GM21717 (cell line): ENCODE measurements around the gene BOD1.

Source experiments
- ATAC-seq: cut with Tn5 transposase; IDR thresholded peaks from one replicate; pipeline ENCODE4 v1.9.1; 2021; ENCODE audit warnings: mild to moderate bottlenecking, moderate library complexity; ENCODE audit not compliant: unreplicated experiment

BOD1 gene

DNA sequence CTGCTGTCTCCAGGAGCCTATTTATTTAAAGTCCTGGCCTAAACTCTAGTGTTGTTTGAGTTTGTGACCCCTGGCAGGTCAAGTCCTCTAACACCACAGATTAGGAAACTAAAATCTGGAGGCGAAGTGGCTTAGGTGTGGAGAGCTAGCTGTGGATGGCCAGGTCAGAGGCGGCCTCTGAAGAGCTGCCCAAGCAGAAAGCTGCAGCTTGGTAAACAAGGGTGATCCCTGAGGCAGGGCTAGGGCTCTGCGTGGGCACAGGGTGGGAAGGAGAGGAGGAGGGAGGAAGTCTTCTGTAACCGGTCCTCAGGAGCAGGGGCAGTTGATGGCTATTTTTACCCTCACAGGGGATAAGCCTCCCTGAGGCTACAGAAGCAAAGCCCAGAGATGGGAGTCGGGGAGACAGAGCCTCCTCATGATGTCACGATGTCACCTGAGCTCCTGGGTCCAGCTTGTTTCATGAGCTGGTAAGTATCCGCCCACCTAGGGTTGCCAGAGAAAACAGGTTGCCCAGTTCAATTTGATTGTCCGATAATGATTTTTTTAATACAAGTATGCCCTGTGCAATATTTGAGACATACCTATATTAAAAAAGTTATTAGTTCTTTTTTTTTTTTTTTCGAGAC is 25.9 kb upstream of the BOD1 start:
- no peak for ATAC-seq

DNA sequence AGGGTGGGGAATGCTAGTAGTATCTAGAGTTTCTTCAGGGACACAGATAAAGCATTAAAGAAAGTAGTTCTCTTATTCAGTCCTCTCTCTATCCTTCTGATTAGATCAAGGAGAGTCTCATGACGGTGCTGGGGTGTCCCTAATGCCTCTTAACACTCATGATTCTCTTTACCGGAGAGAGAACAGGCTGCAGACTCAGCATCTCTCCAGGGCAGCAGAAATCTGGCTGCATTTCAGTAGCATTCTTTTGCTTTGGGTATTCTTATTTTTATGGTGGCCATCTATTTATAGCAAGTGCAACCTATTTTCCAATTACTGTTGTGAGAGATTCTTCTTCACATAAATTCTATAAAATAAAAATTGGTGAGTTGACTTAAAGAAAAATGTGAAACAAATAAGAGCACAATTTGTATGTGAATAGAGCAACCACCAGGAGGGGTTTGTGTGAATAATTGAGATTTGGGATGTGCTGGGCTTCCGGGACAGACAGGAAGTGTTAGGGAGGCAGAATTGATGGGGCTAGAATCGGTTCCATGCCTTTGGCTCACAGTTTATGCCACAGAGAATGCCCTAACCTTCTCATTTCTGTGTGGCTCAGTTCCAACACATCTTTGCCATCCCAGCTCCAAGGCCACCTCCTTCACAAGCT is 23.8 kb upstream of the BOD1 start:
- no peak for ATAC-seq

DNA sequence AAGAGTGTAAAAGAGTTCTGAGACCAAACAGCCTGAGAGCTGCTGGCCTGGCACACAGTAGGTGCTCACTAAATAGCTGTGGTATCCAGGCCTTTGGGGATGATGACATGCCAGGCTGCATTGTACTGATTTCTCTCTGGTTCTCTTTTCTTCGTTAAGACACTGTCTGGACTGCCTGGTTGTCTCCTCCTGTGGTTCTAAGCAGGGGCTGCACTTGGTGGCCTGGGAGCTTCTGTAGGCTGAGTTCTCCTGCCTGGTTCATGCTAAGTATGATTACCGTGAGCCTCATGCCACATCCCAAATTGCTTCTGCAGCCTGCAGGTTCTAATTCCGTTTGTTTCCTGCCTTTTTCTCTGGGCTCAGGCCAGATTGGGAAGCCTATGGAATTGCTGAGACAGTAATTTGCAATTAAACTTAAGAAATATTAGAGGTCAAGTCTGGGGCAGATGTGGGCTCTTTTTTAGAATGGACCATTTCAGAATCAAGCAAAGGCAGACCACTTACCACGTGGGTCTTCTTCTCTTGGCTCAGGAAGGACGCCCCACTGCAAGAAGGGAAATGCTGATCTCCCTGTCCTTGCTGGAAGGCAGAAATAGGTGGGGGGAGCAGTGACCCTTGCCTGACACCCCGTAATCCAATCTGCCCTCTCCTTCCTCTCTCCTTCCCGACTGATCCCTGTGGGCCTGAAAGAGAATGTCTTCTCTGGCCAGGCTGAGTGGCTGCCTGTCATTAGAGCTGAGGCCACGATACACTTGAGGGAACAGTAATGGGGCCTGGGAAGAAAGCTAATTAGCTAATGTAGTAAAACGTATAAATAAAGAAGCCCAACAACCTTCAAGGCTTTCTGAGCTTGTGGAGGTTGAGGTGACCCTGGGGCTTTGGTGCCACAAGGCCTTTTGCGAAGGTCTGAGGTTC is 21.9 kb upstream of the BOD1 start:
- ATAC-seq = no peak

DNA sequence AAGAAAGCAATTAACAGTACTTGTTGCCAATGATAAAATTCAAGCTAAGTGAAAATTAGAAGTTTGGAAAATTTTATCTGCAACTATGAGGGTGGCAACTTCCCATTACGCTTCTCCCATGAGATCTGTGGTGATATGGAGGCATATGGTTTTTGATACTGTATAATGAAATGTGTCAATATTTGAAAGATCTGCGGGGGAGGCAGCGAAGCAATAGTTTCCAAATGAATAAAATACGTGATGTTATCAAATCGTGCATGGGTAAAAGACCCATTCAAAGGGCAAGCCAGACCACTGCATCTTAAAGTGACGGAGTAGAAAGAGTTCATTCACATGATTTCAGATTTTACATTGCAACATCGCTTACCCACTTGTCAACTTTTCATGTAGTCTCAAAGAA is 20.9 kb upstream of the BOD1 start:
- ATAC-seq = no peak

DNA sequence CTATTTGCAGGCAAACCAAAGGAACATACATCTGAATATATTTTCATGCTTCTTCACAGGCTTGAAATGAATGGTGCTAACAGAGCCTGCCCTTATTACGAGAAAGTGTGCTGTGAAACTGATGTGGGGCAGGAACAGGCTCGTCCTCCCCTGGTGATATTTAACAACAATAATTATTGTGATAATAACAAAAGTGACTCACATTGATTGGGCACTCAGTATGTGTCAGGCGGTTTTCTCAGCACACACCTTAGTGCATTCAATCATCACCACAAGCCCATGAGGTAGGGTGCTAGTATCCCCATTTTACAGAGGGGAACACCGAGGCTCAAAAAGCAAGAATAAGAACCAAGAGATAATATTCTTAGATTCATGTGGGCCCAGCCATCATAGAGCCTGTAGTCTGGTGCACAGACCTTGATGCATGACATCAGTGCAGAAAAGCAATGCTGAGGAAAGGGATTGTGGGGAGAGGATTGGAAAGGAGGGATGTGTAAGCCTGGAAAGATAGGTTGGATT is 18.1 kb upstream of the BOD1 start:
- no peak for ATAC-seq

DNA sequence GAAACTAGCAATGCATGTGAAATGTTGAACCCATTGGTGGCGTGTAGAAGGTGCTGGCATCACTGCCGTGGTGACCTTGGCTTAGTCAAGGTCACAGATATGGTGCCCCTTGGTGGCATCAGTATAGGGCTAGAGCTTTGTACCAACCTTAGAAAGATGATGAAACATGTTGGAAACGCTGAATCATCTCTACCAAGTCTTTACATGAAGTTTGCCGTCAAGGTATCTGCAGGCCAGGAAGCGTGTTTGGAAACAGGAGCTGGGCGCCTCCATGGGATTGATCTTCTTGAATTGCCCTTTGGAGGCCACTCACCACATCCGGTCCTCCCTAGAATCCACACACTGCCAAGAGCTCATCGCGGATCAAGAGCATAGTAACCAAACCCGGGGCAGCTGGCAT is 16.9 kb upstream of the BOD1 start:
- no peak for ATAC-seq

DNA sequence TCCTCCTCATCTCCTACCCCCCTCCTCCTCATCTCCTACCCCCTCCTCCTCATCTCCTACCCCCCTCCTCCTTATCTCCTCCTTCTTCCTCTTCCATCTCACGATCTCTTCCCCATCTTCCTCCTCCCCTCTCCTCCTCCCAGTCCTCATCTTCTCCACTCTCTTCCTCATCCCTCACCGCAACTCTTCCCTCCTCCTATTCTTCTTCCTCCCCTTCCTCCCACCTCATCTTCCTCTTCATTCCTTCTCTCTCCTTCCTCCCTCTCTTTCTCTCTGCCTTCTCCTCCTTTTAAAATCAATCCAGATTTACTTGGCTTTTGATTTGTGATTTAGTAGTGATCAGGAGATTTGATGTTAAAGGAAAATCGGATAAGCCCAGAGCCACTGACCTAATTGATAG is 15.0 kb upstream of the BOD1 start:
- ATAC-seq = no peak

DNA sequence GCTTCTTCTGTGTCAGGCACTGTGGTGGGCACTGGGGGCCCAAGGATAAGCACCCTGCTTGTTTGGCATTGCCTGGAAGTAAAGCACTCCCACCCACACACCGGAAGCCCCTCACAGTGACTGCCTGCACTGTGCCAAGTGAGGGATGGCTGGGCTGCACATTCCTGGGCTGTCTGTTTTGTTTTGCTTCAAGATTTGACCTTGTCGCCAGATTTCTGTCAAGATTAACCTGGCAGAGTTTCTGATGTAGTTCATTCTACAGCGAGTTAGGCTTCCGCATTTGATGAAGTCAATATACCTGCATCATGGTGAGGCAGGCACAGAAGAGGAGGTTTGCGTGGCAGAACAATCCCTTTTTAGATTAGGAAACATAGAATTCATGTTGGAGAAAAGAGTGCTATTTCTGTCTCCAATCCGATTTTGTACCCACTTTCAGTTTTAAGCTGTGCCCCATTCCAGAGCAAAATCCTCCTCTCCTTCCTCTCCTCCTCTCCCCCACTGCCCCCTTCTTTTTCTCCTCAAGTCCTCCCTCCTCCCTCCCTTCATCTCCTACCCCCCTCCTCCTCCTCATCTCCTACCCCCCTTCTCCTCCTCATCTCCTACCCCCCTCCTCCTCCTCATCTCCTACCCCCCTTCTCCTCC is 14.4 kb upstream of the BOD1 start:
- no peak for ATAC-seq

DNA sequence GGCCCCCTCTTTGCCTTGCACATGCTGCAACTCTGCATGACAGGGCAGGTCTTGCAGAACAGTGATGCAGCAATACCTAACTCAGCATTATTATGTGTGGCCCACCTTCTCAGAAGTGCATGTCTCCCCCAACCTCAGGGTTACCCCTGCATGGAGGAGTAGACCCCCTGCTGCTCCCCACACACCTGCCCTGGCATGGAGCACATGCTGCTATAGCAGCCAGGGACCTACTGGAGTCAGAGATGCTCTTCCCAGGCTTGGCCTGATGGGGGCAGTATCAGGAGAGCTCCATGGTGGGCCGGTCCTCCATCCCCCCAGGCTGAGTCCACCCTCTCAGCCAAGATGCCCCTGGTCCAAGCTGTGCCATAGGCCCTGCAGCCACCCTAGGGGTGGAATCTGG is 13.2 kb upstream of the BOD1 start:
- ATAC-seq = no peak

DNA sequence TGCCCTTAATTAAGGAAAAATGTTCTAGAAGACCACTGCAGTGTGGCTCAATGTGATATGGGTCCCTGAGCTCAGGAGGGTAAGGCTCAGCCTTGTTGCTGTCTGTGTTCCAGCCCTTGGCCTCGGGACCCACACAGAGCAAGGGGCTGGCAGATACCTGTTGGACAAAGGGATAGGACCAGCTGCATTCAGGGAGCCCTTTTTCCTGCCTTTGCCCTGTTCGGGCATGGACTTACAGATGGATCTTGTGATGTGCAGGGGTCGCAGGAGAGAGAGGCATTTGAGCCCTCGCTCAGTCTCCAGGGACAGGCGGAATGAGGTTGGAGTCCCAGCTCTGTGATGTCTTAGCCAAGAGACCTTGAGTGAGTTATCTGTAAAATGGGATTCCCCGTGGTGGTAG is 12.1 kb upstream of the BOD1 start:
- ATAC-seq = no peak

DNA sequence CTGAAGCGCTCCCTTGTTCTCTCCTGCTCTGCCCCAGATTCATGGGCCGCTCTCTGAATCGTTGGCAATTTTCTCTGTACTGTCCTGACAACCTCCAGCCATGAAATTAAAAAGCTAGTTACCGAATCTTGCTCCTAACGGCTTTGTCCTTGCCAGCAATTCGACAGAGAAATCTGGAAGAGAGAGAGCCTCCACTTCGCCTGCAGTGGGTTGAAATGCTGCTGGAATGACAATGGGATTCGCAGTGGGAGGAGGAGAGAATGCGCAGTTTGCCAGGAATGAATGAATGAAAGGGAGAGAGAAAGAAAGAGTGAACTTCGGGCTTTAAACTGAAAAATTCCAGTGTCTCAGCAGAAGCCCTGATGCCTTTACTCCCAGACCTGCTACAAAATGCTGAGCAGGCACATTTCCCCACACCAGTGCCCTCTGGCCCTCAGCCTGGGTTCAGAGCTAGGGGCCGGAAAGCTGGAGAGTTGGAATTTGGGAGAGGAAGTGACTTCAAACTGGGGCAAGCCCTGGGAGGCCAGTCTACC is 11.5 kb upstream of the BOD1 start:
- no peak for ATAC-seq

DNA sequence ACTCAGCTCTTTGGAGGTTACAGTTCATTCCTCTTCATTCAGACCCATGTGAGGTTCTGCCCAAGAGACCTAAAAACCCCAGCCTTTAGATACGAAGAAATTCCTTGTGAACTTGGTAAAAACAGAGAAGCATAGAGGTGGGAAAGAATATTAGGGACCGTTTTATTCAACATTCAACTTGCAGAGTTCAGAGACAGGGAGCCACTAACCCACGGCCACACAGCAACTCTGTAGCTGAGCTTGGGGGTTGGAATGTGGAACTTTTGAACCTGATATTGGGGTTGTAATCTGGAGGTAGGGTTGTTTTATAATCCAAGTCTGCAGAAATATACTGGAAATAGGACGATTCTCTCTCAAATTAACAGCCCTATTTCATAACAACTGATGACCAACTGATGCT is 10.8 kb upstream of the BOD1 start:
- no peak for ATAC-seq

DNA sequence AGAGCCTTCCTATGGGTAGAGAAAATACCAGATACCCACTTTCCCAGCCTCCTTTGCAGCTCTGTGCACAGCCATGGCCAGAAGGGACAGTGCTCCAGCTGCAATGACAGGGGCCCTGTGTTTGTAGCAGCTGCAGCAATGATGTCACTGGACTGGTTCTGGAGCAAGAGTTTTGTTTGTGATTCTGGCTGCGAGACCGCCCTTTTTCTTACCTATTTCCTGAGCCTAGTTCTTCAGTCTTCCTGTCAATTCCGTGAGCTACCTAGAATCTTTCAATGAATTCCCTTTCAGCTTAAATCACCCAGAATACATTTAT is 10.0 kb upstream of the BOD1 start:
- ATAC-seq = no peak

DNA sequence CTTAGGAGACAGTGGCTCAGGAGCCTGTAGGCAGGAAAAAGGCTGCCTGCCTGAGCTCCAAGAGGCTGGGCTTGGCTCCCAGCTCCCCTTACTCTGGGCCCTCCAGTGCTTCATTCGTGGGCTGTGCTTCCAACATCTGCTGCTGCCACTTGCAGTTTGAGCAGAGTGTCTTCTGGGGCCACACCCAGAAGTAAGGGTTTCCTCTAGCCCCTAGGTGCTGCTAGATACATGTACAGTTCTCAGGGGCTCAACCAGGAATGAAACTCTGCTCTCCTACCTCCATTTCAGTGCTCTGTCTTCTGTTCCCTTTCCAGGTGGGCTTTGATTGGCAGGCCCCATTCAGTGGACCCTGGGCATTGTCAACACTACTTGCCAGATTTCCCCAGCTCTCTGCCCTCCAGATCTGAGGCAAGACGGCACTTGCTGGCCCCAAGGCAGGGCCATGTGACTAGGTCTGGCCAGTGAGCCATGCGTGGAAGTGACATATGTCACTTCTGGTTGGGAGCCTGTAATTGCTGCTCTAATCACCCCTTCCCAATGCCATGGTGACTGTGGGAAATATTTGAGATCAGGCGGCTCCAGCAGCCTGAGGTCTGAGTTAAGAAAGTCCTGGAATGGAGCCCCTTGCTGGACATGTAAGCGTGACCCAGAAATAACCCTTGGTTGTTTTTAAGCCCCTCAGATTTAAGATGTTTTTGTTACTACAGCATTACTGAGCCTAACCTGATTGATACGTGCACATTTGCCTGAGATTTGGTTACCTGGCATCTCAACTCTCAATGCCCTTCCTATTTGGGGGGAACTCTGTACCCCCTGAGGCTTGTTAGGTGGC is 9.4 kb upstream of the BOD1 start:
- ATAC-seq = no peak

DNA sequence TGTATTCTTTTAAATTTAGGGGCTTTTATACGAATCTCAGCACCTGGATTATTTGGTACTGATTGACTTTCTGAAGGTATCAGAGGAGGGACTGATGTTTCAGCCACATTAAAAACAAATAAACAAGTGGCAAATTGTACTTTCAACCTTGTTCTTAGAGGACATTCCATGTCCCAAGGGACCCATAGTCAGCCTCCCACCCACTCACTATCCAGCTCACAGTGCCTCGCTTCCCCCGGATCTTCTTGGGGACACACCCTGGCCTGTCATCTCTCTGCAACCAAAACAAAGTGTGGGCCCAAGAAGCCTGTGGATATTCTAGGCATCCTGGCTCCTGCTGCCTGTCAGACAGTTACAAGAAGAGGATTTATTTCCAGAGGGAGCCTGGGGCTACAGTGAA is 8.8 kb upstream of the BOD1 start:
- no peak for ATAC-seq

DNA sequence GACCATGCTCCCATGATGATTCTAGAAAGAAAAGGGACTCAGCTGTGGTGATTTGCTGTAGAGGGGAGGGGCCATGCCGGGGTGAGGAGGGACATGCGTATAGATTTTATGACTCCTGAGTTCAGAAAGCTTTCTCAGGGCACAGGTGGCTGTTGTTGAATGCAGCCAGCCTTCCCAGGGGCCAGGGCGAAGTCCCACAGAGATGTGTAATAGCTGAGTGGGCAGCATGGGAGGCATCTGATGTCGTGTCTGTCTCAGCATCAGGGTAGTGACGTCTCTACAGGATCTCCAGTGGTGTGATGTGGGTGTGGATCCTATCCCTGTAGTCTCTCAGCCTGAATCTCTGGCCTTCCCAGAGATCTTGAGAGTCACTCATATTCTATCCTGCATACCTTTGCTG is 7.8 kb upstream of the BOD1 start:
- no peak for ATAC-seq

DNA sequence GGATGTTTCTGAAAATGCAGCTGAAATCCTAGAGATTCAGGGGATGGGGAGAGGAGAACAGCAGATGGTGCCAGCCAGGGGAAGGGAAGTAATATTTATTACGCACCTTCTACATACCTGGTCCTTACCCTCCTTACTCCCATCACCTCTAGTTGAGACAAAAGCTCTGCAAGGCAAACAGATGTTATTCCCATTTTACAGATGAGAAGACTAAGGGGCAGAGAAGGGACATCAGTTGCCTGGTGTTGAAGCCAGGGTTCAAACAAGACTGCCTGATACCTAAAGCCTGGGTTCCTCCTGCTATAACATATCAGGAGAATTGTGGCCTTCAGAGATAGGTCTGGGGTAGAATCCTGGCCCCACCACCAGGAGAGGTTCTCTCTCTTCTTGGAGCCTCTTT is 7.3 kb upstream of the BOD1 start:
- no peak for ATAC-seq

DNA sequence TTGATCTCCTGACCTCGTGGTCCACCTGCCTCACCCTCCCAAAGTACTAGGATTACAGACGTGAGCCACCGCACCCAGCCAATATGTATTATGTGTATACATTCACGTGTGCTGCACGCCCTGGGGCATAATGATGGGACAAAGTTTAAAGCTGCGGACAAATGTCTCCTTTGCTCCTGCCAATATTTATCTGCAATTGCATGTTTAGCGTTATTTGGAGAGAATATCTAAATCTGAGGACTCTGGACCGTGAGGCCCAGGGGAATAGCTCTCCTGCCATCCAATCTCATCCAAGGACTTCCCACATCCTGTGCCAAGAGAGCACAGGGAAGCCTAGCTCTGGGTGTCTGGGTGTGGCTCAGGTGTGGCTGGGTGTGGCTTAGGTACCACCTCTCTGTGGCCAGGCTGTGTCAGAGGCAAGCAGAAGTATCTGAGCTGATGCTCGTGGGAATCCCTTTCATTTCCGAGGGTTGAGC is 6.9 kb upstream of the BOD1 start:
- no peak for ATAC-seq

DNA sequence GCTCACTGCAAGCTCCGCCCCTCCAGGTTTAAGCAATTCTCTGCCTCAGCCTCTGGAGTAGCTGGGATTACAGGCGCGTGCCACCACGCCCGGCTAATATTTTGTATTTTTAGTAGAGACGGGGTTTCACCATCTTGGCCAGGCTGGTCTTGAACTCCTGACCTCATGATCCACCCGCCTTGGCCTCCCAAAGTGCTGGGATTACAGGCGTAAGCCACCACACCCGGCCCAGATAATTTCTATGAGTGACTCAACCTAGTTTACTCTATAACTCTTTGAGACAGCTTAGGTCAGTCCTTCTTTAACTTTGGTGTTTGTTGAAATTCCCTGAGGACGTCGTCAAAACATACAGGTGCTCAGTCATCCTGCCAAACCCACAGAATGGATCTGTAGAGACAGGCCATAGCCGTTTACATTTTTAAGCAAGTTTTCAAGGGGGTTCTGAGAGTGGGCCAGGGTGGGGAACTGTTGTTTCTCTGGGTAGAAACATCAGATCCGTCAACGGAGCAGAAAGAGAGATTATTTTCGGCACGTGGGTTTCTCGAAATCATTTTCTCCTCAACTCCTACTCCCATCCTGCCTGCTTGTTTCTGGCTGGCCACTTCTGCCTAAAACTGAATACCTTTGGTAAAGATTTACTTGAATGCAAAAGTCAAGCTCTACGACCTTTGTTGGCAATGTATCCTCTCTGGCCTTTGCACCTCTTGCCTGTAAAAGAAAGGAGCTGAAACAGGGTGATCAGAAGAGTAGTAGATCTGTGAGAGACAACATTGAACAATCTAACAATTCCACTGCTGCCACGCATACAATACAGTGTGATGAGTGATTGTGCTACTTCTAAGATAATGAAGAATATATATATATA is 6.0 kb upstream of the BOD1 start:
- no peak for ATAC-seq
